H9 (cell line): ENCODE data around the gene ANO10. TPM values are rescaled to one million over a fixed set of nuclear protein-coding genes. Genes with fewer than 3 reads are reported as not detected.
"Not testable (repeated sequence)": the region's sequence is repeated elsewhere in the genome, so short reads cannot be mapped to it uniquely, and the experiment has no call there.

ENCODE experiments used
- DNase-seq: peaks from one replicate; pipeline ENCODE4 v3.0.0-alpha.2; 2017
- H2AFZ ChIP-seq: one replicate; pipeline ENCODE4 v1.6.1; 2013; ENCODE audit warnings: mild to moderate bottlenecking, low read length, control low read depth, moderate library complexity
- H2AK5ac ChIP-seq: 2 replicates; pipeline ENCODE4 v1.6.1; 2013; ENCODE audit warnings: low read length, control low read depth, mixed read lengths; ENCODE audit not compliant: insufficient read length
- H2BK120ac ChIP-seq: one replicate; pipeline ENCODE4 v1.6.1; 2013; ENCODE audit warnings: low read depth, mild to moderate bottlenecking, low read length, control low read depth, inconsistent platforms; ENCODE audit not compliant: poor library complexity, severe bottlenecking
- H2BK12ac ChIP-seq: 2 replicates; pipeline ENCODE4 v1.6.1; 2013; ENCODE audit warnings: low read length, control low read depth, mixed read lengths, low read depth; ENCODE audit not compliant: insufficient read length
- H2BK15ac ChIP-seq: 2 replicates; pipeline ENCODE4 v1.6.1; 2013; ENCODE audit warnings: low read depth, low read length, control low read depth
- H2BK20ac ChIP-seq: one replicate; pipeline ENCODE4 v1.6.1; 2013; ENCODE audit warnings: low read depth, mild to moderate bottlenecking, low read length, control low read depth, inconsistent platforms; ENCODE audit not compliant: poor library complexity, severe bottlenecking
- H2BK5ac ChIP-seq: 2 replicates; pipeline ENCODE4 v1.6.1; 2013; ENCODE audit warnings: low read length, control low read depth, mixed read lengths; ENCODE audit not compliant: insufficient read length
- H3K14ac ChIP-seq: 2 replicates; pipeline ENCODE4 v1.6.1; 2013; ENCODE audit warnings: low read length, control low read depth; ENCODE audit not compliant: insufficient read depth
- H3K18ac ChIP-seq: 2 replicates; pipeline ENCODE4 v1.6.1; 2013; ENCODE audit warnings: low read depth, mild to moderate bottlenecking, mixed read lengths, low read length, control low read depth; ENCODE audit not compliant: insufficient read length
- H3K23ac ChIP-seq: 2 replicates; pipeline ENCODE4 v1.6.1; 2013; ENCODE audit warnings: low read length, control low read depth, mixed read lengths, low read depth; ENCODE audit not compliant: insufficient read length
- H3K23me2 ChIP-seq: 2 replicates; pipeline ENCODE4 v1.6.1; 2013; ENCODE audit warnings: low read depth, mild to moderate bottlenecking, mixed read lengths, low read length, control low read depth; ENCODE audit not compliant: insufficient read length, poor library complexity, severe bottlenecking
- H3K27ac ChIP-seq: 2 replicates; pipeline ENCODE4 v1.5.1; 2013; ENCODE audit warnings: low read length, control low read depth, mixed read lengths, low read depth; ENCODE audit not compliant: insufficient read length
- H3K27me3 ChIP-seq: 2 replicates; pipeline ENCODE4 v1.6.1; 2013; ENCODE audit warnings: low read length, control low read depth, inconsistent platforms; ENCODE audit not compliant: insufficient read depth
- H3K4ac ChIP-seq: 2 replicates; pipeline ENCODE4 v1.6.1; 2013; ENCODE audit warnings: low read depth, mild to moderate bottlenecking, control low read depth, inconsistent platforms, low read length, moderate library complexity
- H3K4me1 ChIP-seq: 2 replicates; pipeline ENCODE4 v1.6.1; 2013; ENCODE audit warnings: low read length, control low read depth, inconsistent platforms; ENCODE audit not compliant: insufficient read depth
- H3K4me2 ChIP-seq: 2 replicates; pipeline ENCODE4 v1.6.1; 2013; ENCODE audit warnings: low read length, control low read depth, mixed read lengths; ENCODE audit not compliant: insufficient read length, insufficient read depth
- H3K56ac ChIP-seq: 2 replicates; pipeline ENCODE4 v1.6.1; 2013; ENCODE audit warnings: low read depth, mild to moderate bottlenecking, mixed read lengths, low read length, control low read depth; ENCODE audit not compliant: insufficient read length
- H3K79me1 ChIP-seq: 2 replicates; pipeline ENCODE4 v1.6.1; 2013; ENCODE audit warnings: low read depth, mild to moderate bottlenecking, moderate library complexity, low read length, control low read depth, inconsistent platforms; ENCODE audit not compliant: insufficient read depth, poor library complexity, severe bottlenecking
- H3K79me2 ChIP-seq: 2 replicates; pipeline ENCODE4 v1.6.1; 2013; ENCODE audit warnings: low read length, control low read depth, inconsistent platforms; ENCODE audit not compliant: insufficient read depth
- H3K9ac ChIP-seq: 2 replicates; pipeline ENCODE4 v1.6.1; 2013; ENCODE audit warnings: low read length, control low read depth, mixed read lengths; ENCODE audit not compliant: insufficient read length; ENCODE audit errors: extremely low read depth
- H3K9me3 ChIP-seq: one replicate; pipeline ENCODE4 v1.6.1; 2013; ENCODE audit warnings: low read depth, low read length, inconsistent platforms; ENCODE audit not compliant: control insufficient read depth
- H3T11ph ChIP-seq: one replicate; pipeline ENCODE4 v1.6.1; 2013; ENCODE audit warnings: mild to moderate bottlenecking, low read length, control low read depth, inconsistent platforms
- H4K20me1 ChIP-seq: one replicate; pipeline ENCODE4 v1.6.1; 2013; ENCODE audit not compliant: control insufficient read depth, insufficient read length, insufficient read depth
- H4K5ac ChIP-seq: 2 replicates; pipeline ENCODE4 v1.6.1; 2013; ENCODE audit warnings: low read depth, mild to moderate bottlenecking, mixed read lengths, low read length, control low read depth; ENCODE audit not compliant: insufficient read length
- H4K8ac ChIP-seq: replicated peaks from 2 replicates; pipeline ENCODE4 v1.6.1; 2013; ENCODE audit warnings: low read length, control low read depth, mixed read lengths, low read depth; ENCODE audit not compliant: insufficient read length
- H4K91ac ChIP-seq: 2 replicates; pipeline ENCODE4 v1.6.1; 2013; ENCODE audit warnings: low read depth, mild to moderate bottlenecking, moderate library complexity, mixed read lengths, low read length, control low read depth; ENCODE audit not compliant: insufficient read length
- H3K27ac Mint-ChIP-seq, 3 experiments: 2 replicates in 2 of 3; 3 replicates in 1 of 3; pipeline ENCODE4 v1.8.0; 2020 to 2021; ENCODE audit warnings: mixed read lengths in 3 of 3, mild to moderate bottlenecking in 1 of 3, moderate library complexity in 1 of 3
- H3K27me3 Mint-ChIP-seq: 2 replicates; pipeline ENCODE4 v1.8.0; 2021; ENCODE audit warnings: low read depth, mild to moderate bottlenecking, moderate library complexity, mixed read lengths
- H3K36me3 Mint-ChIP-seq, 3 experiments: 2 replicates in 2 of 3; 3 replicates in 1 of 3; pipeline ENCODE4 v1.8.0; 2020 to 2021; ENCODE audit warnings: low read depth in 3 of 3, mixed read lengths in 3 of 3; ENCODE audit not compliant: insufficient read depth in 1 of 3
- H3K4me1 Mint-ChIP-seq, 2 experiments: 2 replicates each; pipeline ENCODE4 v1.8.0; 2020; ENCODE audit warnings: mixed read lengths in 2 of 2
- H3K4me3 Mint-ChIP-seq, 2 experiments: 2 replicates in 1 of 2; 3 replicates in 1 of 2; pipeline ENCODE4 v1.8.0; 2020 to 2021; ENCODE audit warnings: mild to moderate bottlenecking in 2 of 2, mixed read lengths in 2 of 2, moderate library complexity in 1 of 2
- H3K9me3 Mint-ChIP-seq, 2 experiments: 2 replicates in 1 of 2; 3 replicates in 1 of 2; pipeline ENCODE4 v1.8.0; 2020; ENCODE audit warnings: mild to moderate bottlenecking in 2 of 2, mixed read lengths in 2 of 2, moderate library complexity in 1 of 2
- CTCF ChIP-seq: fragments of 200-600 bp; sonication (generic); conservative IDR thresholded peaks from 3 replicates; pipeline ENCODE4 v1.8.0; 2021; ENCODE audit warnings: antibody characterized with exemption, mild to moderate bottlenecking
- WGBS: extraction: QIAGEN DNeasy Blood & Tissue Kit; methylation state at CpG from one replicate; pipeline ENCODE4 v1.1.7; 2013; ENCODE audit warnings: missing lambda C conversion rate, low lambda C conversion rate, mixed read lengths; ENCODE audit not compliant: insufficient read length; ENCODE audit errors: extremely low coverage; 5-methylcytosine and 5-hydroxymethylcytosine counted together
- total RNA-seq: library from RNA; stranded (reverse); gene quantifications from 2 replicates; pipeline ENCODE4 v1.2.1, GENCODE V29; 2021

Gene ANO10
- total RNA-seq, 1 experiment from 2014 or later: 38.7 TPM

- H2AFZ ChIP-seq: no peak overlapping the region
Observed at GRCh38 chr3:43481375-43481774, 140.4 kb downstream of the ANO10 start.

GRCh38 chr3:43478839-43479238 lies 143.0 kb downstream of the ANO10 start:
- H2BK15ac ChIP-seq, H2AK5ac ChIP-seq, H3K27ac ChIP-seq, H3K27ac Mint-ChIP-seq, H3K79me1 ChIP-seq, H2AFZ ChIP-seq, H4K20me1 ChIP-seq, H3T11ph ChIP-seq, H3K4me2 ChIP-seq, H3K9ac ChIP-seq, H3K79me2 ChIP-seq, H4K5ac ChIP-seq, H4K8ac ChIP-seq, H2BK5ac ChIP-seq, H3K56ac ChIP-seq, H2BK12ac ChIP-seq, H3K27me3 ChIP-seq, DNase-seq, H3K18ac ChIP-seq, H3K23ac ChIP-seq, H2BK20ac ChIP-seq, H3K9me3 ChIP-seq, H2BK120ac ChIP-seq, H4K91ac ChIP-seq, H3K14ac ChIP-seq, H3K4ac ChIP-seq, H3K23me2 ChIP-seq: not testable (repeated sequence)
- H3K4me3 Mint-ChIP-seq: peak overlapping the region; percentile 27 to 35; a peak in 3 of 5 replicates
- H3K9me3 Mint-ChIP-seq: peaks cover 15 to 17% of the 10 kb centered on the region in 2 experiments; a peak in 4 of 5 replicates
- peaks cover 11% of the 10 kb centered on the region for H3K4me1 ChIP-seq
- no CpG with 5 or more reads among the region's 2 CpGs for whole genome bisulfite sequencing
- H3K4me1 Mint-ChIP-seq: peaks cover 57 to 58% of the 10 kb centered on the region in 2 experiments
- H3K27me3 Mint-ChIP-seq: peaks cover 38% of the 10 kb centered on the region
- H3K36me3 Mint-ChIP-seq: peaks cover 12 to 28% (median 20%) of the 10 kb centered on the region in 3 experiments

More at GRCh38 chr3:43481375-43481774, 140.4 kb downstream of the ANO10 start:
- Histone ChIP-seq H2BK15ac (no peak overlapping the region), H3K79me1 (no peaks in the 10 kb centered on the region), H3K4ac (no peak overlapping the region), H3K4me1 (peaks cover 12% of the 10 kb centered on the region), H4K20me1 (no peaks in the 10 kb centered on the region), H3T11ph (no peak overlapping the region), H2BK20ac (no peak overlapping the region), H2AK5ac (no peak overlapping the region), H4K91ac (no peak overlapping the region), H3K9me3 (no peaks in the 10 kb centered on the region), H2BK12ac (no peak overlapping the region), H3K4me2 (no peak overlapping the region), H3K27ac (no peak overlapping the region), H3K79me2 (no peaks in the 10 kb centered on the region), H3K23ac (no peak overlapping the region), H2BK120ac (no peak overlapping the region), H3K9ac (no peak overlapping the region), H3K18ac (no peak overlapping the region), H2BK5ac (no peak overlapping the region), H3K14ac (no peak overlapping the region), H3K27me3 (peaks cover 5% of the 10 kb centered on the region; the same call in 1 of the 2 replicates), H4K5ac (no peak overlapping the region), H3K56ac (no peak overlapping the region), H4K8ac (no peak overlapping the region), H3K23me2 (no peaks in the 10 kb centered on the region)
- Mint-ChIP-seq H3K4me1 (peaks cover 77 to 81% of the 10 kb centered on the region in 2 experiments), H3K4me3 (peak overlapping the region; percentile 30 to 34; a peak in 4 of 5 replicates), H3K27ac (peak overlapping the region in 1 of 3 experiments; percentile 79; a peak in 1 of 7 replicates), H3K36me3 (peaks cover 21 to 45% (median 25%) of the 10 kb centered on the region in 3 experiments), H3K27me3 (peaks cover 36% of the 10 kb centered on the region), H3K9me3 (peaks cover 17 to 18% of the 10 kb centered on the region in 2 experiments; a peak in 4 of 5 replicates)
- TF ChIP-seq CTCF: no peak
- no peak for DNase-seq
